HG03025 (cell line): ENCODE data around the gene CD82.

Experiments used
- ATAC-seq: cut with Tn5 transposase; IDR thresholded peaks from one replicate; pipeline ENCODE4 v1.9.1; 2021; ENCODE audit warnings: mild to moderate bottlenecking, moderate library complexity; ENCODE audit not compliant: unreplicated experiment, low FRiP score

Gene CD82

DNA sequence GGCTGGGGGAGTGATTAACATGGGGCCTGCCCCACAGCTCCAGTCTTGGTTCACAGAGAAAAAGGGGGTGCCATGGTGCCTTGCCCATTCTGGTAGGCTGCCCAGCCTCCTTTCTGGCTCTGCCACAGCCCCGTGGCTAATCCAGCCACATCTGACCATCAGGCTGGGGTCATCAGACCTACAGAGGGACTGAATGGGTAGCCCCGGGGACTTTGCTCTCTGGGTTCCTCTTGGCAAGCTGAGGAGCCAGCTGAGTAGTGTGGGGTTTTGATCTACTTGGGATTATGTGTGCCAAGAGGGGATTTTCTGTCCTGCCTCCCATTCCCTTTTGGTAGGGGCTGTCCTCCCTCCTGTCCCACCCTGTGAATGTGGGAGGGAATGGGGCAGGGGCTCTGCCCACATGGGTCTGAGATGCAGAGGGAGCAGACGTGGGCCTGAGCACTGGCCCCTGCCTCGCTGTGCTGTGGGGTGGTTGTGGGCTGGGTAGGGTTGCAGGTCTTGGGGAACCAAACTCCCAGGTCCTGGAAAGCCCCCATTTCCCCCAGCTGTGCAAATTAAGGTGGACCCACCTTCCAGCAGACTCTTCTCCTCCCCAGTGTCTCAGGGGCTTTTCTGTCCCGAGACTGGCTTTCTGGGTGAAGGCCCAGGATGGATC is 32.0 kb downstream of the CD82 start:
- no peak for ATAC-seq

DNA sequence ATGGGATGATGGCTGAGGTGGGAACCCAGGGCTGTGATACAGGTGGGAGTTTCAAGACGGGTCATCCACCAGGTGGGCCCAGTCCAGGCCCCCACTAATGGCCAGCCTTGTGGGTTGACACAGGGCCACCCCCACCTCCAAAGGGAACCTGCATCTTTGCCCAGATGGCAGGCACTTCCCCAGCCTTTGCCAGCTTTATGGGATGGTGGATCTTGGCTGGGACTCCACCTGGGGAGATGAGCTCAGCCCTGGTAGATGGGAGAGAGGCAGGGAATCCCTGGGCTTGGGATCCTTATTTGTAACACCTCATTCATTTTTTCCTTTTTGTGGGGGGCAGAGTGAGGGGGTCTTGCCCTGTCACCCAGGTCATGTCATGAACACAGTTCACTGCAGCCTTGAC is 33.4 kb downstream of the CD82 start:
- no peak for ATAC-seq

- ATAC-seq = no peak
Observed at GRCh38 chr11:44600261-44600660, 34.8 kb downstream of the CD82 start.

DNA sequence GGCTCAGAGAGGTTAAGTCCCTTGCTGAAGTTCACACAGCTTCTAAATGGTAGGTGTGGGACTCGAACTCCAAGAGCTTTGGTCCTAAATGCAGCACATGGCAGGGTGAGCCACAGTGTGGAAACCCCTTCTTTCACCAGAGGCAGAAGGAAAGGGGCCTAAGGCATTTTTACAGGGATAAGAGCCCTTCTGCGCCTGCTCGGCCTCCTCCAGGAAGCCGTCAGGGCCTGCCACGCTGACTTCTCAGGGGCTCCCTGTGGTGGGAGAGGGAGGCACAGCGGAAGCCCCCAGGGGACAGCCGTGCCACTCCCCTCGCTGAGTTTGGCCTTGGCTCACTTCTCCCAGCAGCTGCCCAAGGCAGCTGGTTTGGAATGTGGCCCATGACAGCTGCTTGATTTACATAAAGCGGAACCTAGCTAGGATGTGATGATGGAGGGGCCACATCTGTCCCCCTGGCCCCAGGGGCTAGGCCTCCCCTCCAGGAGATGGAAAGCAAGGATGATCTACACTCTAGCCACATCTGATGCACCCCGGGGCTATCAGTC is 35.4 kb downstream of the CD82 start:
- no peak for ATAC-seq

DNA sequence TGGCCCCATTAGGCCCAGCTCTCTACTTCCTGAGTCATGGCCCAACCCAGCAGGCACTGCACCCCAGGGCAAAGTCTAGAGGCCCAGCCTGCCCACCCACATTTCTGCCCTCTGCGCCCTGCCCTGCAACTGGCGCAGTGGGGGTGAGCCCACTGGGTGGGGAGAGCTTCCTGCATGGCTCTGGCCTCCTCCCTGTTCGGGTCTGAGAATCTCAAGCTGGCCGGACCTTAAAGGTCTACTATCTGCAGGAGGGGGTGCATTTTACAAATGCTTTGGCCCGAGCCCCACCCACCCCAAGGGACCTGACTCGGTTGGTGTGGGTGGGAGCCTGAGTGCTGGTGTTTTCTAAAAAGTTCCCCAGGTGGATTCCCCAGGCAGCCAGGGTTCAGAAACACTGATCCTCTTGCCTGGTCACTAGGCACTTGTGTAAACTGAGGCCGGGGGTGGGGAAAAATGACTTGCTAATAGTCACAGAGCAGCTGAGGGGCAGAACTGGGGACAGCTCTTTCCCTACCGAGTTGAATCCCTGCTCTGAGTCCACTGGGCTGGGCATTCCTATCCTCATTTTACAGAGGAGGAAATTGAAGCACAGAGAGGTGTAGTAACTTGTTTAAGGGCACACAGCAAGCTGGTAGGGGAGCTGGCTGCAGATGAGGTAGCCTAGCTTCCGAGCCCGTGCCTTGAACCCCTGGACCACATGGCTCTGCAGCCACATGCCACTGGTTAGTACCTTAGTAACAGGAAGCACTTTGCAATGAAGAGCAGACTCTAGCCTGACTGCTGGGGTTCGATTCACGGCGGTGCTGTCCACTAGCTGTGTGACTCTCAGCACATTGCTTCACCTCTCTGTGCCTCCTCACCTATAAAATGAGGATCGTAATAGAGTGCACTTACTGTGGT is 36.3 kb downstream of the CD82 start:
- ATAC-seq = no peak

DNA sequence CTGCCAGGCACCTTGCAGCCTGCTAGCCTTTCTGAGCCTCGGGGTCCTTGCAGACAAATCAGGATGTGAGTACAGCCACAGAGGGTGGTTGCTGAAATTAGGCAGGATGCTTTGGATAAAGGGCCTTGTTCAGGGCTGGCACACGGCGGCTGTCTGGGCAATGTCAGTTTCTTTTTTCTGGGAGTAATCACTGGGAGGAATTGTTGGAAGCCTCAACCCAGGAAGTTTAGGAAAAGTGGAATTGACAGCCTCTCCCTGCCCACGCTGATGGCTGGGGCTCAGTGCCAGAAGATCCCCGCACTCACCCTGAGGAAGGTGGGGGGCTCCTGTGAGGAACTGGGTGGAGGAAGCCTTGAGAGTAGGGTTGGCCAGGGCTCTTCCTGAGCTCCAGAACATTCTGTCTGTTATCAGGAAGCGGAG is 37.4 kb downstream of the CD82 start:
- ATAC-seq = no peak

DNA sequence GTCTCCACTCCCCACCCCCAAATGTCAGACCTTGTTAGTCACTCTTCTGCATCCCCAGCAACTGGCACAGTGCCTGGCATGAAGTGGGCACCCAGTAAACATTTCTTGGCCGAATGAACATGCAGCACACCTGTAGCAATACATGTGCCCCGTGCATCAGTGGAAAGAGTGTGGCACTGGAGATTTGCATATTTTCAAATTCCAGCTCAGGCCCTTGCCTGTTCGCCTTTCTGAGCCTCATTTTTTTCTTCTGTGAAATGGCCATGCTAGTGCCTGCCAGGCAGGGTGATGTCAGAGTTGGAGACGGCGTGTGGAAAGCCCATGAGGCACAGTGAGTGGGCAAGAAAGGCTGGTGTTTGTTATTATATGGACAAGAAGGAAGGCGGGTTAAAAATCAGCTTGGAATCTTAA is 38.7 kb downstream of the CD82 start:
- ATAC-seq = no peak

- no peak for ATAC-seq
Observed at GRCh38 chr11:44605068-44605708, 39.7 kb downstream of the CD82 start.

- no peak for ATAC-seq
Observed at GRCh38 chr11:44605965-44606364, 40.5 kb downstream of the CD82 start.

GRCh38 chr11:44606472-44606871 is 41.0 kb downstream of the CD82 start:
- ATAC-seq = no peak

- ATAC-seq = no peak
Observed at GRCh38 chr11:44607319-44607962, 42.0 kb downstream of the CD82 start.

GRCh38 chr11:44607987-44608386 is 42.5 kb downstream of the CD82 start:
- ATAC-seq = no peak

DNA sequence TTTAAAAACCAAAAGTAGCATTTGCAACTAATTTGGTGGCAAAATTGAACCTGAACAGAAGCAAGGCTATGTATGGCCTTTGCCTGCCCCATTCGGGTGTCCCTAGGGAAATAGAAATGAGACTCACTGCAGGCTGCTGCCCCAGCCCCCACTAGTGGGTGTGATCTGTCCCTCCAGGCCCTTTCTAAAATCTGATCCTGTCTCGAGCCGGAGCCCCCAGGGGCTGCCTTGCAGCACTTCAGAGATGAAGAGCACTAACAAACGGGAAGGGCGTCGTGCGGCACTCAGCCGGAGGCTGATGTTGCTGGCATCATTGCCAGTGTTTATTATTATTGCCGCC is 43.2 kb downstream of the CD82 start:
- no peak for ATAC-seq

GRCh38 chr11:44608991-44609782 is 43.7 kb downstream of the CD82 start:
- peak; percentile 39 for ATAC-seq

GRCh38 chr11:44609783-44610155 is 44.3 kb downstream of the CD82 start:
- no peak for ATAC-seq

DNA sequence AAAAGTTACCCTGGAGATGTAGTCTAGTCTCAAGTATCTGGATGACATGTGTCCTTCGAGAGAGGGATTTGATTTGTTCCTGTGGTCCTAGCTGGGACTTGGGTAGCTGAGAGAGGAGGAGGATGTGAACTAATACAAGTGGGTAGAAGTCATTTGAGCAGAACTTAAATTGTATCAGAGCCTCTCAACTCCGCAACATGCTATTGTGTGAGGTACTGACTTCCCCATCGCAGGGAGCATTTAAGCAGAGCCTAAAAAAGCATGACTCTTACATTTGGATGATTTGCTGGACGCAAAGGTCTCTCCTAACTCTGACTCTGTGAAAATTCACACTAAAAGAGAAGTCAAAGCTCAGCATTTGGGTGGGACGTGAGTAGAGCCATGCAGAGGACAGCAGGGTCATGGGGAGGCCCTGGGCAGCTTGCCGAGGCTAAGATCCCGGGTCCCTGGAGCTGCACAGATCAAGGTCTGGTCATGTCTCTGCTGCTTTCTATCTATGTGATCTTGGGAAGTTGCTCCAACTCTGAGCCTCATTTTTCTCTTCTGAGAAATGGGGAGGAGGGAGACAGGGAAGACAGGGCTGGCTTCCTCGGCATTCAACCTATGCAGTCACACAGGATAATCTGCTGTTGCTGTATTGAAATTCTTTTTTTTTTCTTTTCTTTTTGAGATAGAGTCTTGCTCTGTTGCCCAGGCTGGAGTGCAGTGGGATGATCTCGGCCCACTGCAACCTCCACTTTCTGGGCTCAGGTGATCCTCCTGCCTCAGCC is 44.9 kb downstream of the CD82 start:
- no peak for ATAC-seq

- ATAC-seq = no peak
Observed at GRCh38 chr11:44611088-44611487, 45.6 kb downstream of the CD82 start.

- peak; percentile 27 for ATAC-seq
Observed at GRCh38 chr11:44611687-44612434, 46.4 kb downstream of the CD82 start.

DNA sequence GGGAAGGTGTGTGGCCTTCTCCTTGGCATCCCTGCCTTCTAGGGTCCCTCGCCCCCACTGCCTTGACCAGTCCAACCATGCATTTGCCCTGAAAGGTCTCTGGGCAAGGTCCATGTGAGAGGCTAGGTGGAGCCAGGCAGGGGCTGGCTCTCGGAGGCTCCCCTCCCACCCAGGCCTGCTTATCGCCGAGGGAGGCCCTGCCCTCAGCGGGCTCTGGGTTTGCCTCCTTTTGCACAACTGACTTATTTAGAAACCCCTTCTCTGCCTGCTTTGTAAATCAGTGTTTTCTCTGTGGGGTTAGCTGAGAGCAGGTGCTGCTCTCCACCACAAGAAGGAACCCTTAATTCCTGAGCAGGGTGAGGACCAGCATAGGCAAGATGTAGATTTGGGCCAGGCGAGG is 47.7 kb downstream of the CD82 start:
- no peak for ATAC-seq
